HepG2 (cell line): Measurements from ENCODE around the gene RSAD1. TPM values are rescaled to one million over a fixed set of nuclear protein-coding genes. Genes with fewer than 3 reads are reported as not detected.

Experiments
- CREM ChIP-seq, 2 experiments: sonication (generic) in 1 of 2; formaldehyde crosslinking in 1 of 2; IDR thresholded peaks; 2 replicates each; pipeline versions ENCODE4 v1.4.0 to v1.6.1; 2016 to 2020; ENCODE audit warnings: antibody characterized with exemption in 1 of 2, mild to moderate bottlenecking in 1 of 2, missing genetic modification reagents in 1 of 2
- ELF1 ChIP-seq: sonication (generic); formaldehyde crosslinking; IDR thresholded peaks from 2 replicates; pipeline ENCODE4 v1.4.0; 2020; ENCODE audit warnings: missing genetic modification reagents
- GABPB1 ChIP-seq: IDR thresholded peaks from 2 replicates; pipeline ENCODE4 v1.6.1; 2016; ENCODE audit warnings: mild to moderate bottlenecking, missing genetic modification reagents, moderate library complexity, missing compliant biosample characterization
- GTF2F1 ChIP-seq: fragments of 150-350 bp; IDR thresholded peaks from 2 replicates; pipeline ENCODE4 v1.6.1; 2014; ENCODE audit warnings: low read length
- PCBP2 ChIP-seq: fragments of 200-400 bp; formaldehyde crosslinking; optimal IDR thresholded peaks from 2 replicates; pipeline ENCODE3; 2018; ENCODE audit warnings: low read length, low read depth; ENCODE audit not compliant: poor library complexity, severe bottlenecking
- SMARCE1 ChIP-seq: fragments of 450-650 bp; IDR thresholded peaks from 2 replicates; pipeline ENCODE4 v1.6.1; 2017; ENCODE audit warnings: borderline replicate concordance
- SNAPC4 ChIP-seq: sonication (generic); formaldehyde crosslinking; IDR thresholded peaks from 2 replicates; pipeline ENCODE4 v1.4.0; 2020; ENCODE audit warnings: mild to moderate bottlenecking, missing genetic modification reagents
- ZFP41 ChIP-seq: sonication (generic); formaldehyde crosslinking; IDR thresholded peaks from 2 replicates; pipeline ENCODE4 v1.4.0; 2020; ENCODE audit warnings: mild to moderate bottlenecking, missing genetic modification reagents, borderline replicate concordance
- ZFP62 ChIP-seq: sonication (generic); formaldehyde crosslinking; IDR thresholded peaks from 2 replicates; pipeline ENCODE4 v1.4.0; 2020; ENCODE audit warnings: missing genetic modification reagents
- ZNF839 ChIP-seq: sonication (generic); formaldehyde crosslinking; IDR thresholded peaks from 2 replicates; pipeline ENCODE4 v1.4.0; 2020; ENCODE audit warnings: missing genetic modification reagents, mild to moderate bottlenecking, borderline replicate concordance
- polyA plus RNA-seq, 8 experiments: library from polyadenylated mRNA; depleted of rRNA in 3 of 8; stranded (reverse) in 7 of 8; unstranded in 1 of 8; fragments of >200 nt; fragmentation: Illumina TruSeq in 4 of 8; extraction: Trizol in 4 of 8; gene quantifications; 2 replicates each; pipeline versions ENCODE4 v1.2.1 to v1.2.3, GENCODE V29; 2011 to 2016; ENCODE audit warnings: low read depth in 4 of 8, missing spikeins in 1 of 8, mixed read lengths in 1 of 8; ENCODE audit not compliant: insufficient read depth in 1 of 8
- total RNA-seq, 5 experiments: library from RNA; depleted of rRNA; stranded (reverse); fragments of >200 nt; fragmentation: Illumina TruSeq; extraction: Trizol; gene quantifications; 2 replicates each; pipeline ENCODE4 v1.2.3, GENCODE V29; 2016; ENCODE audit warnings: low read depth in 1 of 5
- TF ChIP-seq, protein P1 (sequence below): sonication (generic); formaldehyde crosslinking; conservative IDR thresholded peaks from 2 replicates; pipeline ENCODE4 v1.4.0; 2020; ENCODE audit warnings: missing genetic modification reagents
- TF ChIP-seq, protein P2 (sequence below): sonication (generic); formaldehyde crosslinking; IDR thresholded peaks from 2 replicates; pipeline ENCODE4 v1.5.1; 2020; ENCODE audit warnings: missing genetic modification reagents, mild to moderate bottlenecking, borderline replicate concordance
- TF ChIP-seq, protein P3 (sequence below): sonication (generic); formaldehyde crosslinking; IDR thresholded peaks from 2 replicates; pipeline ENCODE4 v1.4.0; 2020; ENCODE audit warnings: missing genetic modification reagents
- TF ChIP-seq, protein P4 (sequence below): sonication (generic); formaldehyde crosslinking; IDR thresholded peaks from 2 replicates; pipeline ENCODE4 v1.4.0; 2020; ENCODE audit warnings: mild to moderate bottlenecking, missing genetic modification reagents

The RSAD1 gene
- total and polyA plus RNA-seq, 2 of the 13 experiments (the other 11 are each of a cell fraction or from before 2014, with no cell fraction given), result 22.7 to 27.7 TPM

DNA sequence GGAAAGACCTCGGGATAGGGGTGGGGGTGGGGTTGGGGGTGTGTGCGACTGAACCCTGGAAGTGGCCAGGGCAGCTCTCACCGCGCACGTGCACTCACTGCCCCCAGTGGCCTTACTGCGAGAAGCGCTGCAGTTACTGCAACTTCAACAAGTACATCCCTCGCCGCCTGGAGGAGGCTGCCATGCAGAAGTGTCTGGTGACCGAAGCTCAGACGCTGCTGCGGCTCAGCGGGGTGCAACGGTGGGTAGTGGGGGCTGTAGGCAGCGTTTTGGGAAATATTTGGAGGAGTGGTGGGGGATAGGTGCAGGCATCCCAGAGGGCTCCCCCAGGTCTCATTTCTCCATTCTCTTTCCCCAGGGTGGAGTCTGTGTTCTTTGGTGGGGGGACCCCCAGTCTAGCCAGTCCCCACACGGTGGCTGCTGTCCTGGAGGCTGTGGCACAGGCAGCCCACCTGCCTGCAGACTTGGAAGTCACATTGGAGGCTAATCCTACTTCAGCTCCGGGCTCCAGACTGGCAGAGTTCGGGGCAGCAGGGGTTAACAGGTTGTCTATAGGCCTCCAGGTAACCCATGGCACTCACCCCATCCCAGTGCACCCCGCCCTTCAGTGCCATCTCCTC, 972 bp downstream of the RSAD1 start (continued):
- TF ChIP-seq ZFP62 (CRISPR knock-in tag) (no peak), PCBP2 (peak; percentile 31), GTF2F1 (no peak), ELF1 (CRISPR knock-in tag) (no peak), SMARCE1 (no peak), ZNF839 (no peak), ZFP41 (CRISPR knock-in tag) (no peak), GABPB1 (CRISPR knock-in tag) (no peak; the same call in 1 of the 2 replicates), CREM (IDR thresholded peaks at IDR 0.05) (no peak), CREM (CRISPR knock-in tag; IDR thresholded peaks at IDR 0.05) (no peak), SNAPC4 (CRISPR knock-in tag) (no peak)
- TF ChIP-seq, protein P1, sequence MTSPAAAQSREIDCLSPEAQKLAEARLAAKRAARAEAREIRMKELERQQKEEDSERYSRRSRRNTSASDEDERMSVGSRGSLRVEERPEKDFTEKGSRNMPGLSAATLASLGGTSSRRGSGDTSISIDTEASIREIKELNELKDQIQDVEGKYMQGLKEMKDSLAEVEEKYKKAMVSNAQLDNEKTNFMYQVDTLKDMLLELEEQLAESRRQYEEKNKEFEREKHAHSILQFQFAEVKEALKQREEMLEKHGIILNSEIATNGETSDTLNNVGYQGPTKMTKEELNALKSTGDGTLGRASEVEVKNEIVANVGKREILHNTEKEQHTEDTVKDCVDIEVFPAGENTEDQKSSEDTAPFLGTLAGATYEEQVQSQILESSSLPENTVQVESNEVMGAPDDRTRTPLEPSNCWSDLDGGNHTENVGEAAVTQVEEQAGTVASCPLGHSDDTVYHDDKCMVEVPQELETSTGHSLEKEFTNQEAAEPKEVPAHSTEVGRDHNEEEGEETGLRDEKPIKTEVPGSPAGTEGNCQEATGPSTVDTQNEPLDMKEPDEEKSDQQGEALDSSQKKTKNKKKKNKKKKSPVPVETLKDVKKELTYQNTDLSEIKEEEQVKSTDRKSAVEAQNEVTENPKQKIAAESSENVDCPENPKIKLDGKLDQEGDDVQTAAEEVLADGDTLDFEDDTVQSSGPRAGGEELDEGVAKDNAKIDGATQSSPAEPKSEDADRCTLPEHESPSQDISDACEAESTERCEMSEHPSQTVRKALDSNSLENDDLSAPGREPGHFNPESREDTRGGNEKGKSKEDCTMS (CRISPR knock-in tag), result no peak
- TF ChIP-seq, protein P2, sequence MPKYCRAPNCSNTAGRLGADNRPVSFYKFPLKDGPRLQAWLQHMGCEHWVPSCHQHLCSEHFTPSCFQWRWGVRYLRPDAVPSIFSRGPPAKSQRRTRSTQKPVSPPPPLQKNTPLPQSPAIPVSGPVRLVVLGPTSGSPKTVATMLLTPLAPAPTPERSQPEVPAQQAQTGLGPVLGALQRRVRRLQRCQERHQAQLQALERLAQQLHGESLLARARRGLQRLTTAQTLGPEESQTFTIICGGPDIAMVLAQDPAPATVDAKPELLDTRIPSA (CRISPR knock-in tag), result no peak
- TF ChIP-seq, protein P3, sequence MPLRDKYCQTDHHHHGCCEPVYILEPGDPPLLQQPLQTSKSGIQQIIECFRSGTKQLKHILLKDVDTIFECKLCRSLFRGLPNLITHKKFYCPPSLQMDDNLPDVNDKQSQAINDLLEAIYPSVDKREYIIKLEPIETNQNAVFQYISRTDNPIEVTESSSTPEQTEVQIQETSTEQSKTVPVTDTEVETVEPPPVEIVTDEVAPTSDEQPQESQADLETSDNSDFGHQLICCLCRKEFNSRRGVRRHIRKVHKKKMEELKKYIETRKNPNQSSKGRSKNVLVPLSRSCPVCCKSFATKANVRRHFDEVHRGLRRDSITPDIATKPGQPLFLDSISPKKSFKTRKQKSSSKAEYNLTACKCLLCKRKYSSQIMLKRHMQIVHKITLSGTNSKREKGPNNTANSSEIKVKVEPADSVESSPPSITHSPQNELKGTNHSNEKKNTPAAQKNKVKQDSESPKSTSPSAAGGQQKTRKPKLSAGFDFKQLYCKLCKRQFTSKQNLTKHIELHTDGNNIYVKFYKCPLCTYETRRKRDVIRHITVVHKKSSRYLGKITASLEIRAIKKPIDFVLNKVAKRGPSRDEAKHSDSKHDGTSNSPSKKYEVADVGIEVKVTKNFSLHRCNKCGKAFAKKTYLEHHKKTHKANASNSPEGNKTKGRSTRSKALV (CRISPR knock-in tag), result no peak
- TF ChIP-seq, protein P4, sequence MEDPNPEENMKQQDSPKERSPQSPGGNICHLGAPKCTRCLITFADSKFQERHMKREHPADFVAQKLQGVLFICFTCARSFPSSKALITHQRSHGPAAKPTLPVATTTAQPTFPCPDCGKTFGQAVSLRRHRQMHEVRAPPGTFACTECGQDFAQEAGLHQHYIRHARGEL (CRISPR knock-in tag), result no peak
